WERI-Rb-1 (cell line): ENCODE measurements around the gene CUTA.

Experiments used
- DNase-seq: peaks from one replicate; pipeline ENCODE4 v3.0.0-alpha.2; 2020
- H3K27ac ChIP-seq: fragments of 250-450 bp; sonication (Bioruptor Pico); 2 replicates; pipeline ENCODE4 v1.5.1; 2020; ENCODE audit warnings: mild to moderate bottlenecking, moderate library complexity
- H3K27me3 ChIP-seq: fragments of 250-450 bp; sonication (Bioruptor Pico); 2 replicates; pipeline ENCODE4 v1.5.1; 2021; ENCODE audit warnings: mild to moderate bottlenecking, low read depth, moderate library complexity; ENCODE audit not compliant: insufficient read depth, severe bottlenecking
- H3K36me3 ChIP-seq: fragments of 250-450 bp; sonication (Bioruptor Pico); 2 replicates; pipeline ENCODE4 v1.5.1; 2020; ENCODE audit warnings: mild to moderate bottlenecking, moderate library complexity
- H3K4me3 ChIP-seq: 2 replicates; pipeline ENCODE4 v1.5.1; 2011; ENCODE audit warnings: low read depth, mild to moderate bottlenecking, control low read depth, low read length
- H3K9me3 ChIP-seq: fragments of 250-450 bp; sonication (Bioruptor Pico); 2 replicates; pipeline ENCODE4 v1.5.1; 2021; ENCODE audit warnings: mild to moderate bottlenecking, moderate library complexity; ENCODE audit not compliant: severe bottlenecking
- TF ChIP-seq, protein P1 (sequence below): IDR thresholded peaks from 2 replicates; pipeline ENCODE4 v1.5.1; 2011; ENCODE audit warnings: low read depth, mild to moderate bottlenecking, control low read depth, inconsistent platforms, low read length

CUTA gene

DNA sequence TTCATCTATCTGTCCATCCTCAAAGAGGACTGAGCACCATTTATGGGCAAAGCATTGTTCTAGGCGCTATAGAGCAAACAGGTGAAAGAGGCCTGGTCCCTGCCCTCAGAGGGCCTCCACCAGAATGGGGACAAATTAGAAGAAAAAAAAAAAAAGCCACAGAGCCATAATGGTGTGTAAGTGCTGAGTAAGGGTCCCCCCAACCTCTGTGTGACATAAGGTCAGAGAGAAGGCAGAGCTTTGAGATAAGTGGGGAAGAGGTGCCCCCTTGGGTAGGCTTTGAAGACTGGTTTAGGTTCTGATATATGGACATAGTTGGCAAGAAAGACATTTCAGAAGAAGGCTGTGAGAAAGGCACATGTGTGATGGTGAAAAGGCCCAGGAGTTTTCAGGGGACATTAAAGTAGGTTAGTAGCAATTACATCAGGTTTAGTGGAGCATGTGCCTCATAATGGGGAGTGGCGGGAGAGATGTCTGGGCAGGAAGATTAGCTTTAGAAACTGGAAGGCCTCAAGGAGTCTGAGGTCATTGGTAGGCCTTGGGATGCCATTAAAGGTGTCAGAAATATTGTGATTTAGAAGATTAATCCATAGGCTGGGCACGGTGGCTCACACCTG lies 21.2 kb upstream of the CUTA start:
- TF ChIP-seq, protein P1, sequence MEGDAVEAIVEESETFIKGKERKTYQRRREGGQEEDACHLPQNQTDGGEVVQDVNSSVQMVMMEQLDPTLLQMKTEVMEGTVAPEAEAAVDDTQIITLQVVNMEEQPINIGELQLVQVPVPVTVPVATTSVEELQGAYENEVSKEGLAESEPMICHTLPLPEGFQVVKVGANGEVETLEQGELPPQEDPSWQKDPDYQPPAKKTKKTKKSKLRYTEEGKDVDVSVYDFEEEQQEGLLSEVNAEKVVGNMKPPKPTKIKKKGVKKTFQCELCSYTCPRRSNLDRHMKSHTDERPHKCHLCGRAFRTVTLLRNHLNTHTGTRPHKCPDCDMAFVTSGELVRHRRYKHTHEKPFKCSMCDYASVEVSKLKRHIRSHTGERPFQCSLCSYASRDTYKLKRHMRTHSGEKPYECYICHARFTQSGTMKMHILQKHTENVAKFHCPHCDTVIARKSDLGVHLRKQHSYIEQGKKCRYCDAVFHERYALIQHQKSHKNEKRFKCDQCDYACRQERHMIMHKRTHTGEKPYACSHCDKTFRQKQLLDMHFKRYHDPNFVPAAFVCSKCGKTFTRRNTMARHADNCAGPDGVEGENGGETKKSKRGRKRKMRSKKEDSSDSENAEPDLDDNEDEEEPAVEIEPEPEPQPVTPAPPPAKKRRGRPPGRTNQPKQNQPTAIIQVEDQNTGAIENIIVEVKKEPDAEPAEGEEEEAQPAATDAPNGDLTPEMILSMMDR = no peak
- Histone ChIP-seq H3K36me3 (peaks cover 92% of the 10 kb centered on the region), H3K4me3 (no peak overlapping the region), H3K27me3 (no peaks in the 10 kb centered on the region), H3K9me3 (no peaks in the 10 kb centered on the region), H3K27ac (no peak overlapping the region)
- DNase-seq = no peak

DNA sequence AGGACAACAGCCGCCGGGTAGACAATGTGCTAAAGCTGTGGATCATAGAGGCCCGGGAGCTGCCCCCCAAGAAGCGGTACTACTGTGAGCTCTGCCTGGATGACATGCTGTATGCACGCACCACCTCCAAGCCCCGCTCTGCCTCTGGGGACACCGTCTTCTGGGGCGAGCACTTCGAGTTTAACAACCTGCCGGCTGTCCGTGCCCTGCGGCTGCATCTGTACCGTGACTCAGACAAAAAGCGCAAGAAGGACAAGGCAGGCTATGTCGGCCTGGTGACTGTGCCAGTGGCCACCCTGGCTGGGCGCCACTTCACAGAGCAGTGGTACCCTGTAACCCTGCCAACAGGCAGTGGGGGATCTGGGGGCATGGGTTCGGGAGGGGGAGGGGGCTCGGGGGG lies 19.8 kb upstream of the CUTA start:
- TF ChIP-seq, protein P1 = no peak
- Histone ChIP-seq H3K36me3 (peaks cover 89% of the 10 kb centered on the region), H3K4me3 (no peak overlapping the region), H3K27me3 (no peaks in the 10 kb centered on the region), H3K9me3 (no peaks in the 10 kb centered on the region), H3K27ac (no peak overlapping the region)
- DNase-seq = no peak

DNA sequence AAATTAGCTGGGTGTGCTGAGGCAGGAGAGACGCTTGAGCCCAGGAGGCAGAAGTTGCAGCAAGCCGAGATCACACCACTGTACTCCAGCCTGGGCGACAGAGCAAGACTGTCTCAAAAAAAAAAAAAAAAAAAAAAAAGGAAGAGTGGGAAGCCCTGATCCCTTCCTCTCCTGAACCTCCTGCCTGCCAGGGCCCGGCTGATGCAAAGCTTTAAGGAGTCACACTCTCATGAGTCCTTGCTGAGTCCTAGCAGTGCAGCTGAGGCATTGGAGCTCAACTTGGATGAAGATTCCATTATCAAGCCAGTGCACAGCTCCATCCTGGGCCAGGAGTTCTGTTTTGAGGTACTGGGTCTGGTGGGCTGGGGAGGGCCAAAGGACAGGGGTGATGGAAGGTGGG lies 17.1 kb upstream of the CUTA start:
- TF ChIP-seq, protein P1 = no peak
- Histone ChIP-seq H3K4me3 (no peak overlapping the region), H3K36me3 (peaks cover 85% of the 10 kb centered on the region)

DNA sequence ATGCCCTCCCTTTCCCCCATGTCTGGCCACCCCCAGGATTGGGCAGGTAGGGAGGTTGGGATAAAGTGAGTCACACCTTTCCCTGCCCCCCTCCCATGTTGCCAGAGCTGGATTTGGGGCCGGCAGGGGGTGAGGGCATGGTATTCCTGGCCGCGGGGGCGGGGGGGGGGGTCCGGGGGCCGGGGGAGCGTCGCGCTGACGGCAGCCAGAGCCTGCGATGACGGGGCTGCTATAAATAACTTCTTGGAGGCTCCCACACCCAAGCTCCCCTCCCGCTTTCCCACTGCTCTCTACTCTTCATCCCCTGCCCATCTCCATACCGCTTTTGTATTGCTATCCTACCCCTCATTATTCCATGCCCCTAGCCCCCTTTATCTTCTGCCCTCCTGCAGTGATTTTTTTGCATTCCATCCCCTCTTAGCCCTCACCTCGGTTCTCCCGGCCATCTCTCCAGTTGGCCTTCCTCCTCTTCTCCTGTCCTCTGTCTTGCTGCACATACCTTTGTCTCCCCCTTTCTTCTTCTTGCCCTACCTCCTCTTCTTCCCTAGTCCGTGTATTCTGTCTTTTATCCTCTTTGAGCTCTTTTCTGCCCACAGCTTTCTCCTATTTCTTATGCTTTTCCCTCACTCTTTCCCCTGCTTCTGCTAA lies 15.8 kb upstream of the CUTA start:
- DNase-seq = no peak
- no peaks in the 10 kb centered on the region for H3K9me3 ChIP-seq
- H3K4me3 ChIP-seq = no peak overlapping the region
- TF ChIP-seq, protein P1 = no peak
- no peaks in the 10 kb centered on the region for H3K27me3 ChIP-seq
- H3K36me3 ChIP-seq = peaks cover 80% of the 10 kb centered on the region
- H3K27ac ChIP-seq = no peak overlapping the region

More for the DNA sequence above, 17.1 kb upstream of the CUTA start:
- Histone ChIP-seq H3K27me3 (no peaks in the 10 kb centered on the region), H3K9me3 (no peaks in the 10 kb centered on the region), H3K27ac (no peak overlapping the region)
- DNase-seq = no peak

DNA sequence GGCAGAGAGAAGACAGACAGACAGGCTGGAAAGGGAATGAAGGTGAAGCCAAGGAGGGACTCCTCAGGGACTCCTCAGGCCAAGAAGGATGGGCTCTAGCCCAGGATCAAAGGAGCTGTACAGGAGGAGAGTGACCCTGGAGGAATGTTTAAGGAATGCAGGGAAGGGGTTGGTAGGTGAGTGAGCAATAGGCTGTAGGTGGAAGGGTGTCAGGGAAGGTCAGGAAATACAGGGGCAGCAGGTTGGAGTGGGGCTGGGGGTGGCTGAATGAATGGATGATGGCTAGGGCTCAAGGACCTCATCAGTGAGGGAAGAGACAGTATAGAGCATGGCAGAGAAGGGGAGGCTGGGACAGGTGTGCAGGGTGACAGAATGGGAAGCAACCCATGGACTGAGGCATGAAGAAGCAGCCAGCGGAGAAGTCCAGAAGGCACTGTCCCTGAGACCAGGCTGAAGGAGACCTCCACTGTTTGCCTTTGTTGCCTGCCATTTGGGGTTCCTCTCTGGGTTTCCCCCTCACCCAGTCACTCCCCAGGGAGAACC lies 15.2 kb upstream of the CUTA start:
- Histone ChIP-seq H3K9me3 (no peaks in the 10 kb centered on the region), H3K27me3 (no peaks in the 10 kb centered on the region), H3K27ac (no peak overlapping the region), H3K36me3 (peaks cover 79% of the 10 kb centered on the region), H3K4me3 (no peak overlapping the region)
- TF ChIP-seq, protein P1 = no peak
- no peak for DNase-seq
